HepG2 (cell line): ENCODE results near the gene APLP1. TPM values are rescaled to one million over a fixed set of nuclear protein-coding genes. Genes with fewer than 3 reads are reported as not detected.

Experiments
- ATM ChIP-seq: fragments of 450-650 bp; IDR thresholded peaks from 2 replicates; pipeline ENCODE4 v1.7.1; 2017; ENCODE audit warnings: mild to moderate bottlenecking, borderline replicate concordance
- EP300 ChIP-seq, 3 experiments: sonication (generic) in 1 of 3; formaldehyde crosslinking in 1 of 3; IDR thresholded peaks; 2 replicates each; pipeline versions ENCODE4 v1.5.1 to v1.6.1; 2011 to 2020; ENCODE audit warnings: low read depth in 2 of 3, low read length in 2 of 3, borderline replicate concordance in 1 of 3, improper control_type of control experiment in 1 of 3, mild to moderate bottlenecking in 1 of 3, missing genetic modification reagents in 1 of 3, moderate library complexity in 1 of 3
- HDAC2 ChIP-seq: sonication (generic); formaldehyde crosslinking; IDR thresholded peaks from 2 replicates; pipeline ENCODE4 v1.4.0; 2020; ENCODE audit warnings: missing genetic modification reagents
- HIVEP1 ChIP-seq: sonication (generic); formaldehyde crosslinking; IDR thresholded peaks from 2 replicates; pipeline ENCODE4 v1.4.0; 2020; ENCODE audit warnings: mild to moderate bottlenecking, missing genetic modification reagents
- HNF4A ChIP-seq: sonication (generic); formaldehyde crosslinking; IDR thresholded peaks from 2 replicates; pipeline ENCODE4 v1.4.0; 2020; ENCODE audit warnings: missing genetic modification reagents
- HOXA3 ChIP-seq: sonication (generic); formaldehyde crosslinking; IDR thresholded peaks from 2 replicates; pipeline ENCODE4 v1.5.0; 2020; ENCODE audit warnings: missing genetic modification reagents
- IRX3 ChIP-seq: sonication (generic); formaldehyde crosslinking; IDR thresholded peaks from 2 replicates; pipeline ENCODE4 v1.8.1; 2023; ENCODE audit warnings: mild to moderate bottlenecking, low read depth, missing genetic modification reagents, borderline replicate concordance
- NR2F1 ChIP-seq, 2 experiments: fragments of 450-650 bp in 1 of 2; formaldehyde crosslinking in 1 of 2; IDR thresholded peaks; 2 replicates each; pipeline versions ENCODE4 v1.5.0 to v1.6.1; 2016 to 2020; ENCODE audit warnings: mild to moderate bottlenecking in 1 of 2, missing compliant biosample characterization in 1 of 2, missing genetic modification reagents in 1 of 2, moderate library complexity in 1 of 2
- ZFP82 ChIP-seq: sonication (generic); formaldehyde crosslinking; IDR thresholded peaks from 2 replicates; pipeline ENCODE4 v1.5.1; 2020; ENCODE audit warnings: mild to moderate bottlenecking, missing genetic modification reagents, borderline replicate concordance
- ZNF101 ChIP-seq: sonication (generic); formaldehyde crosslinking; IDR thresholded peaks from 2 replicates; pipeline ENCODE4 v1.4.0; 2020; ENCODE audit warnings: mild to moderate bottlenecking, low read depth, missing genetic modification reagents, borderline replicate concordance
- ZNF234 ChIP-seq: sonication (generic); formaldehyde crosslinking; conservative IDR thresholded peaks from 2 replicates; pipeline ENCODE4 v1.5.1; 2020; ENCODE audit warnings: mild to moderate bottlenecking, missing genetic modification reagents
- ZNF34 ChIP-seq: sonication (generic); formaldehyde crosslinking; IDR thresholded peaks from 2 replicates; pipeline ENCODE4 v1.4.0; 2020; ENCODE audit warnings: mild to moderate bottlenecking, missing genetic modification reagents, borderline replicate concordance
- ZNF430 ChIP-seq: sonication (generic); formaldehyde crosslinking; IDR thresholded peaks from 2 replicates; pipeline ENCODE4 v1.9.0; 2021; ENCODE audit warnings: mild to moderate bottlenecking, missing genetic modification reagents
- ZNF563 ChIP-seq: sonication (generic); formaldehyde crosslinking; IDR thresholded peaks from 2 replicates; pipeline ENCODE4 v1.8.0; 2022; ENCODE audit warnings: mild to moderate bottlenecking, moderate library complexity, missing genetic modification reagents
- ZNF644 ChIP-seq: IDR thresholded peaks from 2 replicates; pipeline ENCODE4 v1.6.1; 2016; ENCODE audit warnings: low read depth
- ZNF678 ChIP-seq: sonication (generic); formaldehyde crosslinking; IDR thresholded peaks from 2 replicates; pipeline ENCODE4 v1.4.0; 2020; ENCODE audit warnings: mild to moderate bottlenecking, missing genetic modification reagents
- ZNF75D ChIP-seq: sonication (generic); formaldehyde crosslinking; IDR thresholded peaks from 2 replicates; pipeline ENCODE4 v1.8.1; 2023; ENCODE audit warnings: missing genetic modification reagents, mild to moderate bottlenecking, borderline replicate concordance
- ZSCAN31 ChIP-seq: sonication (generic); formaldehyde crosslinking; IDR thresholded peaks from 2 replicates; pipeline ENCODE4 v1.5.0; 2020; ENCODE audit warnings: low read depth, mild to moderate bottlenecking, missing genetic modification reagents
- polyA plus RNA-seq, 8 experiments: library from polyadenylated mRNA; depleted of rRNA in 3 of 8; stranded (reverse) in 7 of 8; unstranded in 1 of 8; fragments of >200 nt; fragmentation: Illumina TruSeq in 4 of 8; extraction: Trizol in 4 of 8; gene quantifications; 2 replicates each; pipeline versions ENCODE4 v1.2.1 to v1.2.3, GENCODE V29; 2011 to 2016; ENCODE audit warnings: low read depth in 4 of 8, missing spikeins in 1 of 8, mixed read lengths in 1 of 8; ENCODE audit not compliant: insufficient read depth in 1 of 8
- total RNA-seq, 5 experiments: library from RNA; depleted of rRNA; stranded (reverse); fragments of >200 nt; fragmentation: Illumina TruSeq; extraction: Trizol; gene quantifications; 2 replicates each; pipeline ENCODE4 v1.2.3, GENCODE V29; 2016; ENCODE audit warnings: low read depth in 1 of 5
- TF ChIP-seq, protein P1 (sequence below): IDR thresholded peaks from 2 replicates; pipeline ENCODE4 v1.6.1; 2012; ENCODE audit warnings: low read length, improper control_type of control experiment
- TF ChIP-seq, protein P2 (sequence below): sonication (generic); formaldehyde crosslinking; conservative IDR thresholded peaks from 2 replicates; pipeline ENCODE4 v1.4.0; 2020; ENCODE audit warnings: missing genetic modification reagents
- TF ChIP-seq, protein P3 (sequence below): sonication (generic); formaldehyde crosslinking; IDR thresholded peaks from 2 replicates; pipeline ENCODE4 v1.9.0; 2021; ENCODE audit warnings: missing genetic modification reagents, mild to moderate bottlenecking, borderline replicate concordance
- TF ChIP-seq, protein P4 (sequence below): sonication (generic); formaldehyde crosslinking; IDR thresholded peaks from 2 replicates; pipeline ENCODE4 v1.4.0; 2020; ENCODE audit warnings: mild to moderate bottlenecking, missing genetic modification reagents

Gene APLP1
- total and polyA plus RNA-seq, 2 of the 13 experiments (the other 11 are each of a cell fraction or from before 2014, with no cell fraction given), result 2.0 to 2.9 TPM

DNA sequence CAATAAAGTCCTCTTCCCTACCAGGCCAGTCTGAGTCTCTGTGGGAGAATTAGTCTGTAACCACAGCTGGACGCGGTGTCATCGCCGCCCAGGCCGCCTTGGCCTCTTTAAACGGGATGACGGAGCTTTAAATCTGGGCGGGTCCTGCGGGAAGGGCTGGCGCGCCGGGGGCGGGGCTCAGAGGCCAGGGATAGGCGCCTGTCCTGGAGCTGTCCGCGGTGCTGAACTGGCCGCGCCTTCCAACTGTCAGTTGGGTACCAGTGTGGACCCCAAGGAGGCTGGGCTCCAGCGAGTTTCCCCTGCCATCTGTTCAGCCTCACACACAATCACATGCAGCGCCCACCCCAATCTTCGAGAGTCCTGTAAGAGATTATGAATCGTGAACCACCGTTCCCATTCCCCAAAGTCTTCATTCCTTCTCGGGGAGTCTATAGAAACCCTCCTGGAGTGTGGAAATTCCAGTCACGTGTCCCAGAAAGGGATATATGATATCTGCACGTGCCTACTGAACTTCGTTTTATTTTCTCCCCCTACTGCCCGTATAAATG lies 11.5 kb downstream of the APLP1 start (continued):
- no peak; the same call in 1 of the 2 replicates for TF ChIP-seq ZFP82
- no peak for TF ChIP-seq ZNF34 (CRISPR knock-in tag)
- no peak; a peak in 1 of 4 replicates for TF ChIP-seq NR2F1 (CRISPR knock-in tag; IDR thresholded peaks at IDR 0.05)
- peak; percentile 85; the same call in 1 of the 2 replicates for TF ChIP-seq IRX3 (CRISPR knock-in tag)
- peak; percentile 95 for TF ChIP-seq ZNF563 (CRISPR knock-in tag)
- TF ChIP-seq HDAC2 (CRISPR knock-in tag), result peak; percentile 85
- TF ChIP-seq ZNF430, result peak; percentile 98
- TF ChIP-seq ATM, result no peak
- no peak for TF ChIP-seq ZNF75D (CRISPR knock-in tag)
- TF ChIP-seq, protein P1, sequence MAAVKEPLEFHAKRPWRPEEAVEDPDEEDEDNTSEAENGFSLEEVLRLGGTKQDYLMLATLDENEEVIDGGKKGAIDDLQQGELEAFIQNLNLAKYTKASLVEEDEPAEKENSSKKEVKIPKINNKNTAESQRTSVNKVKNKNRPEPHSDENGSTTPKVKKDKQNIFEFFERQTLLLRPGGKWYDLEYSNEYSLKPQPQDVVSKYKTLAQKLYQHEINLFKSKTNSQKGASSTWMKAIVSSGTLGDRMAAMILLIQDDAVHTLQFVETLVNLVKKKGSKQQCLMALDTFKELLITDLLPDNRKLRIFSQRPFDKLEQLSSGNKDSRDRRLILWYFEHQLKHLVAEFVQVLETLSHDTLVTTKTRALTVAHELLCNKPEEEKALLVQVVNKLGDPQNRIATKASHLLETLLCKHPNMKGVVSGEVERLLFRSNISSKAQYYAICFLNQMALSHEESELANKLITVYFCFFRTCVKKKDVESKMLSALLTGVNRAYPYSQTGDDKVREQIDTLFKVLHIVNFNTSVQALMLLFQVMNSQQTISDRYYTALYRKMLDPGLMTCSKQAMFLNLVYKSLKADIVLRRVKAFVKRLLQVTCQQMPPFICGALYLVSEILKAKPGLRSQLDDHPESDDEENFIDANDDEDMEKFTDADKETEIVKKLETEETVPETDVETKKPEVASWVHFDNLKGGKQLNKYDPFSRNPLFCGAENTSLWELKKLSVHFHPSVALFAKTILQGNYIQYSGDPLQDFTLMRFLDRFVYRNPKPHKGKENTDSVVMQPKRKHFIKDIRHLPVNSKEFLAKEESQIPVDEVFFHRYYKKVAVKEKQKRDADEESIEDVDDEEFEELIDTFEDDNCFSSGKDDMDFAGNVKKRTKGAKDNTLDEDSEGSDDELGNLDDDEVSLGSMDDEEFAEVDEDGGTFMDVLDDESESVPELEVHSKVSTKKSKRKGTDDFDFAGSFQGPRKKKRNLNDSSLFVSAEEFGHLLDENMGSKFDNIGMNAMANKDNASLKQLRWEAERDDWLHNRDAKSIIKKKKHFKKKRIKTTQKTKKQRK, result no peak
- TF ChIP-seq ZSCAN31 (CRISPR knock-in tag), result peak; percentile 82
- TF ChIP-seq, protein P2, sequence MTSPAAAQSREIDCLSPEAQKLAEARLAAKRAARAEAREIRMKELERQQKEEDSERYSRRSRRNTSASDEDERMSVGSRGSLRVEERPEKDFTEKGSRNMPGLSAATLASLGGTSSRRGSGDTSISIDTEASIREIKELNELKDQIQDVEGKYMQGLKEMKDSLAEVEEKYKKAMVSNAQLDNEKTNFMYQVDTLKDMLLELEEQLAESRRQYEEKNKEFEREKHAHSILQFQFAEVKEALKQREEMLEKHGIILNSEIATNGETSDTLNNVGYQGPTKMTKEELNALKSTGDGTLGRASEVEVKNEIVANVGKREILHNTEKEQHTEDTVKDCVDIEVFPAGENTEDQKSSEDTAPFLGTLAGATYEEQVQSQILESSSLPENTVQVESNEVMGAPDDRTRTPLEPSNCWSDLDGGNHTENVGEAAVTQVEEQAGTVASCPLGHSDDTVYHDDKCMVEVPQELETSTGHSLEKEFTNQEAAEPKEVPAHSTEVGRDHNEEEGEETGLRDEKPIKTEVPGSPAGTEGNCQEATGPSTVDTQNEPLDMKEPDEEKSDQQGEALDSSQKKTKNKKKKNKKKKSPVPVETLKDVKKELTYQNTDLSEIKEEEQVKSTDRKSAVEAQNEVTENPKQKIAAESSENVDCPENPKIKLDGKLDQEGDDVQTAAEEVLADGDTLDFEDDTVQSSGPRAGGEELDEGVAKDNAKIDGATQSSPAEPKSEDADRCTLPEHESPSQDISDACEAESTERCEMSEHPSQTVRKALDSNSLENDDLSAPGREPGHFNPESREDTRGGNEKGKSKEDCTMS (CRISPR knock-in tag), result peak; percentile 87; the same call in 1 of the 2 replicates
- no peak for TF ChIP-seq ZNF234 (CRISPR knock-in tag)
- no peak for TF ChIP-seq ZNF101 (CRISPR knock-in tag)
- TF ChIP-seq, protein P3, sequence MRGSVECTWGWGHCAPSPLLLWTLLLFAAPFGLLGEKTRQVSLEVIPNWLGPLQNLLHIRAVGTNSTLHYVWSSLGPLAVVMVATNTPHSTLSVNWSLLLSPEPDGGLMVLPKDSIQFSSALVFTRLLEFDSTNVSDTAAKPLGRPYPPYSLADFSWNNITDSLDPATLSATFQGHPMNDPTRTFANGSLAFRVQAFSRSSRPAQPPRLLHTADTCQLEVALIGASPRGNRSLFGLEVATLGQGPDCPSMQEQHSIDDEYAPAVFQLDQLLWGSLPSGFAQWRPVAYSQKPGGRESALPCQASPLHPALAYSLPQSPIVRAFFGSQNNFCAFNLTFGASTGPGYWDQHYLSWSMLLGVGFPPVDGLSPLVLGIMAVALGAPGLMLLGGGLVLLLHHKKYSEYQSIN (CRISPR knock-in tag), result 0 out of 2 replicates have a peak, but pooled peaks have one; percentile 55
- 0 out of 2 replicates have a peak, but pooled peaks have one; percentile 43 for TF ChIP-seq ZNF644 (CRISPR knock-in tag)
- peak; percentile 77 for TF ChIP-seq HOXA3 (CRISPR knock-in tag)
- TF ChIP-seq, protein P4, sequence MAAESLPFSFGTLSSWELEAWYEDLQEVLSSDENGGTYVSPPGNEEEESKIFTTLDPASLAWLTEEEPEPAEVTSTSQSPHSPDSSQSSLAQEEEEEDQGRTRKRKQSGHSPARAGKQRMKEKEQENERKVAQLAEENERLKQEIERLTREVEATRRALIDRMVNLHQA (CRISPR knock-in tag), result no peak
- TF ChIP-seq HNF4A, result no peak
- TF ChIP-seq HIVEP1 (CRISPR knock-in tag), result peak; percentile 58; the same call in 1 of the 2 replicates
- TF ChIP-seq EP300 (IDR thresholded peaks at IDR 0.05; ENCODE audit: low read depth in 2 of 2, low read length in 2 of 2), result no peak
- TF ChIP-seq EP300 (CRISPR knock-in tag; IDR thresholded peaks at IDR 0.05; ENCODE audit: borderline replicate concordance), result no peak
- peak; percentile 86; the same call in 1 of the 2 replicates for TF ChIP-seq ZNF678 (CRISPR knock-in tag)
